ENCODE data around the gene POU2F1.

GRCh38 chr1:167467126-167467710 lies 246.5 kb downstream of the POU2F1 start:
- TF ChIP-seq CTCF (optimal IDR thresholded peaks at IDR 0.05 in 1 of 3, IDR thresholded peaks at IDR 0.05 in 1 of 3, conservative IDR thresholded peaks at IDR 0.05 in 1 of 3; ENCODE audit: extremely low read depth in 1 of 3, insufficient read depth in 2 of 3, low read length in 3 of 3) (no peak), EZH2 (IDR thresholded peaks at IDR 0.05; ENCODE audit: low read length) (no peak)
